Activated CD4-positive, alpha-beta T cell treated with anti-CD3 and anti-CD28 coated beads, Interleukin-2, amount 50 U/mL, for 48 hours (primary cell): ENCODE results near the gene LIMS1.
"Not testable (repeated sequence)": the region's sequence is repeated elsewhere in the genome, so short reads cannot be mapped to it uniquely, and the experiment has no call there.

Experiments used
- DNase-seq, 2 experiments: peaks; one replicate each; pipeline ENCODE4 v3.0.0-alpha.2; 2020

Gene LIMS1

GRCh38 chr2:108553209-108553919 lies 19.1 kb downstream of the LIMS1 start:
- DNase-seq = no peak

GRCh38 chr2:108554528-108554927 lies 20.3 kb downstream of the LIMS1 start:
- no peak for DNase-seq

- no peak for DNase-seq
Observed at GRCh38 chr2:108555572-108555971, 21.3 kb downstream of the LIMS1 start.

- not testable (repeated sequence) for DNase-seq
Observed at GRCh38 chr2:108556581-108556980, 22.3 kb downstream of the LIMS1 start.

GRCh38 chr2:108560241-108560811 lies 26.1 kb downstream of the LIMS1 start:
- DNase-seq = no peak

GRCh38 chr2:108560895-108561530 lies 26.7 kb downstream of the LIMS1 start:
- no peak for DNase-seq

- no peak for DNase-seq
Observed at GRCh38 chr2:108562274-108562673, 28.0 kb downstream of the LIMS1 start.

GRCh38 chr2:108564510-108564909 lies 30.2 kb downstream of the LIMS1 start:
- DNase-seq = no peak

- DNase-seq = no peak
Observed at GRCh38 chr2:108565778-108566375, 31.6 kb downstream of the LIMS1 start.

GRCh38 chr2:108570416-108570815 lies 36.1 kb downstream of the LIMS1 start:
- no peak for DNase-seq

- DNase-seq = no peak
Observed at GRCh38 chr2:108571286-108571685, 37.0 kb downstream of the LIMS1 start.

- no peak for DNase-seq
Observed at GRCh38 chr2:108573061-108573460, 38.8 kb downstream of the LIMS1 start.

- DNase-seq = no peak
Observed at GRCh38 chr2:108574332-108574731, 40.1 kb downstream of the LIMS1 start.

GRCh38 chr2:108575132-108575966 lies 41.1 kb downstream of the LIMS1 start:
- no peak for DNase-seq

GRCh38 chr2:108577099-108577498 lies 42.8 kb downstream of the LIMS1 start:
- no peak for DNase-seq

- no peak for DNase-seq
Observed at GRCh38 chr2:108579623-108580022, 45.4 kb downstream of the LIMS1 start.

GRCh38 chr2:108580050-108580449 lies 45.8 kb downstream of the LIMS1 start:
- no peak for DNase-seq

- DNase-seq = peak; percentile 52 to 59
Observed at GRCh38 chr2:108583903-108584520, 49.7 kb downstream of the LIMS1 start.

GRCh38 chr2:108585436-108585835 lies 51.2 kb downstream of the LIMS1 start:
- no peak for DNase-seq

- no peak for DNase-seq
Observed at GRCh38 chr2:108586116-108586515, 51.8 kb downstream of the LIMS1 start.

- no peak for DNase-seq
Observed at GRCh38 chr2:108586631-108587030, 52.4 kb downstream of the LIMS1 start.

- no peak for DNase-seq
Observed at GRCh38 chr2:108587621-108588020, 53.4 kb downstream of the LIMS1 start.
